ENCODE results near the gene OR5AS1. TPM values are rescaled to one million over a fixed set of nuclear protein-coding genes. Genes with fewer than 3 reads are reported as not detected.

Gene OR5AS1
- polyA plus RNA-seq, 2 of the 4 experiments (the other 2 are of a cell fraction) = not detected

- no peak for DNase-seq (ENCODE audit: low read depth in 1 of 2, low spot score in 1 of 2)
These were observed 39.5 kb downstream of the OR5AS1 start for GRCh38 chr11:56066980-56067379.

More at GRCh38 chr11:56066980-56067379, 39.5 kb downstream of the OR5AS1 start:
- H3K27ac ChIP-seq = no peak overlapping the region
- FAIRE-seq (no peak), ATAC-seq (no peak)
- POLR2A ChIA-PET = no interaction called here
- 6% methylated on average over 2 of the region's 2 CpGs for WGBS (ENCODE audit: missing lambda C conversion rate)
- CTCF ChIA-PET = no interaction called here
- no peak overlapping the region for H3K4me2 ChIP-seq
- no peak overlapping the region for H3K4me3 ChIP-seq
- H3K4me1 ChIP-seq = no peaks in the 10 kb centered on the region
- TF ChIP-seq MAZ (IDR thresholded peaks at IDR 0.05; ENCODE audit: borderline replicate concordance, low read depth, low read length) = no peak
- TF ChIP-seq USF2 (IDR thresholded peaks at IDR 0.05) = no peak
- no peak for TF ChIP-seq RNF2 (IDR thresholded peaks at IDR 0.05; ENCODE audit: borderline replicate concordance, low read depth)
- TF ChIP-seq HOXB5 (CRISPR knock-in tag; IDR thresholded peaks at IDR 0.05) = no peak
- no peak for TF ChIP-seq NPAS2 (CRISPR knock-in tag; IDR thresholded peaks at IDR 0.05; ENCODE audit: borderline replicate concordance)
- no peak for TF ChIP-seq EHF (CRISPR knock-in tag; IDR thresholded peaks at IDR 0.05)
- TF ChIP-seq, protein P1, sequence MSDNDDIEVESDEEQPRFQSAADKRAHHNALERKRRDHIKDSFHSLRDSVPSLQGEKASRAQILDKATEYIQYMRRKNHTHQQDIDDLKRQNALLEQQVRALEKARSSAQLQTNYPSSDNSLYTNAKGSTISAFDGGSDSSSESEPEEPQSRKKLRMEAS (IDR thresholded peaks at IDR 0.05) = no peak
- TF ChIP-seq FOSL2 (IDR thresholded peaks at IDR 0.05) = no peak
- TF ChIP-seq FOSL2 (CRISPR knock-in tag; IDR thresholded peaks at IDR 0.05) = no peak
- TF ChIP-seq HOXA7 (CRISPR knock-in tag; IDR thresholded peaks at IDR 0.05) = no peak
- no peak for TF ChIP-seq ATOH8 (CRISPR knock-in tag; IDR thresholded peaks at IDR 0.05; ENCODE audit: low read depth)
- TF ChIP-seq ZNF302 (CRISPR knock-in tag; IDR thresholded peaks at IDR 0.05) = no peak
- TF ChIP-seq RFX5 (IDR thresholded peaks at IDR 0.05) = no peak
- no peak for TF ChIP-seq CHD4 (IDR thresholded peaks at IDR 0.05; ENCODE audit: borderline replicate concordance)
- TF ChIP-seq ZC3H11A (IDR thresholded peaks at IDR 0.05) = no peak
- TF ChIP-seq KDM1A (IDR thresholded peaks at IDR 0.05; ENCODE audit: low read depth) = no peak
- no peak for TF ChIP-seq RAD21 (conservative IDR thresholded peaks at IDR 0.05 in 1 of 2, IDR thresholded peaks at IDR 0.05 in 1 of 2)
- TF ChIP-seq JUN (IDR thresholded peaks at IDR 0.05) = no peak
- TF ChIP-seq PHF8 (IDR thresholded peaks at IDR 0.05; ENCODE audit: borderline replicate concordance, low read depth) = no peak
- H3K9me3 ChIP-seq = no peaks in the 10 kb centered on the region

Other genes with a start within 250 kb of the OR5AS1 start
- not detected in 2 replicates for gene OR5D14, start 232.1 kb upstream of the OR5AS1 start, polyA plus RNA-seq (2011; rRNA removed)
- not detected in 3 replicates for gene OR5D14, start 232.1 kb upstream of the OR5AS1 start, polyA plus RNA-seq (2017; fragmentation: RNase III; extraction: RNeasy Plus Mini Kit Qiagen cat#74134 plus additional on column Dnase treatment)
- not detected in 2 replicates for gene OR5L1, start 216.3 kb upstream of the OR5AS1 start, polyA plus RNA-seq (2011; rRNA removed)
- gene OR5L1, start 216.3 kb upstream of the OR5AS1 start, polyA plus RNA-seq (2017; fragmentation: RNase III; extraction: RNeasy Plus Mini Kit Qiagen cat#74134 plus additional on column Dnase treatment) = not detected in 3 replicates
- not detected in 2 replicates for gene OR5D18, start 208.0 kb upstream of the OR5AS1 start, polyA plus RNA-seq (2011; rRNA removed)
- not detected in 3 replicates for gene OR5D18, start 208.0 kb upstream of the OR5AS1 start, polyA plus RNA-seq (2017; fragmentation: RNase III; extraction: RNeasy Plus Mini Kit Qiagen cat#74134 plus additional on column Dnase treatment)
- not detected in 2 replicates for gene OR5L2, start 200.4 kb upstream of the OR5AS1 start, polyA plus RNA-seq (2011; rRNA removed)
- gene OR5L2, start 200.4 kb upstream of the OR5AS1 start, polyA plus RNA-seq (2017; fragmentation: RNase III; extraction: RNeasy Plus Mini Kit Qiagen cat#74134 plus additional on column Dnase treatment) = not detected in 3 replicates
- not detected in 2 replicates for gene OR5D16, start 188.9 kb upstream of the OR5AS1 start, polyA plus RNA-seq (2011; rRNA removed)
- not detected in 3 replicates for gene OR5D16, start 188.9 kb upstream of the OR5AS1 start, polyA plus RNA-seq (2017; fragmentation: RNase III; extraction: RNeasy Plus Mini Kit Qiagen cat#74134 plus additional on column Dnase treatment)
- not detected in 2 replicates for gene TRIM51, start 144.4 kb upstream of the OR5AS1 start, polyA plus RNA-seq (2011; rRNA removed)
- not detected in 3 replicates for gene TRIM51, start 144.4 kb upstream of the OR5AS1 start, polyA plus RNA-seq (2017; fragmentation: RNase III; extraction: RNeasy Plus Mini Kit Qiagen cat#74134 plus additional on column Dnase treatment)
- gene OR5W2, start 113.1 kb upstream of the OR5AS1 start, polyA plus RNA-seq (2011; rRNA removed) = not detected in 2 replicates
- not detected in 3 replicates for gene OR5W2, start 113.1 kb upstream of the OR5AS1 start, polyA plus RNA-seq (2017; fragmentation: RNase III; extraction: RNeasy Plus Mini Kit Qiagen cat#74134 plus additional on column Dnase treatment)
- gene OR5I1, start 91.3 kb upstream of the OR5AS1 start, polyA plus RNA-seq (2011; rRNA removed) = not detected in 2 replicates
- gene OR5I1, start 91.3 kb upstream of the OR5AS1 start, polyA plus RNA-seq (2017; fragmentation: RNase III; extraction: RNeasy Plus Mini Kit Qiagen cat#74134 plus additional on column Dnase treatment) = not detected in 3 replicates
- gene OR10AG1, start 57.7 kb upstream of the OR5AS1 start, polyA plus RNA-seq (2011; rRNA removed) = not detected in 2 replicates
- not detected in 3 replicates for gene OR10AG1, start 57.7 kb upstream of the OR5AS1 start, polyA plus RNA-seq (2017; fragmentation: RNase III; extraction: RNeasy Plus Mini Kit Qiagen cat#74134 plus additional on column Dnase treatment)
- gene OR5F1, start 33.0 kb upstream of the OR5AS1 start, polyA plus RNA-seq (2011; rRNA removed) = not detected in 2 replicates
- gene OR5F1, start 33.0 kb upstream of the OR5AS1 start, polyA plus RNA-seq (2017; fragmentation: RNase III; extraction: RNeasy Plus Mini Kit Qiagen cat#74134 plus additional on column Dnase treatment) = not detected in 3 replicates
- gene OR8I2, start 65.7 kb downstream of the OR5AS1 start, polyA plus RNA-seq (2011; rRNA removed) = not detected in 2 replicates
- gene OR8I2, start 65.7 kb downstream of the OR5AS1 start, polyA plus RNA-seq (2017; fragmentation: RNase III; extraction: RNeasy Plus Mini Kit Qiagen cat#74134 plus additional on column Dnase treatment) = not detected in 3 replicates
- not detected in 2 replicates for gene OR8H2, start 76.0 kb downstream of the OR5AS1 start, polyA plus RNA-seq (2011; rRNA removed)
- gene OR8H2, start 76.0 kb downstream of the OR5AS1 start, polyA plus RNA-seq (2017; fragmentation: RNase III; extraction: RNeasy Plus Mini Kit Qiagen cat#74134 plus additional on column Dnase treatment) = not detected in 3 replicates
- not detected in 2 replicates for gene OR8H3, start 94.7 kb downstream of the OR5AS1 start, polyA plus RNA-seq (2011; rRNA removed)
- gene OR8H3, start 94.7 kb downstream of the OR5AS1 start, polyA plus RNA-seq (2017; fragmentation: RNase III; extraction: RNeasy Plus Mini Kit Qiagen cat#74134 plus additional on column Dnase treatment) = not detected in 3 replicates
- not detected in 2 replicates for gene OR8J3, start 112.5 kb downstream of the OR5AS1 start, polyA plus RNA-seq (2011; rRNA removed)
- gene OR8J3, start 112.5 kb downstream of the OR5AS1 start, polyA plus RNA-seq (2017; fragmentation: RNase III; extraction: RNeasy Plus Mini Kit Qiagen cat#74134 plus additional on column Dnase treatment) = not detected in 3 replicates
- not detected in 2 replicates for gene OR8K5, start 132.7 kb downstream of the OR5AS1 start, polyA plus RNA-seq (2011; rRNA removed)
- gene OR8K5, start 132.7 kb downstream of the OR5AS1 start, polyA plus RNA-seq (2017; fragmentation: RNase III; extraction: RNeasy Plus Mini Kit Qiagen cat#74134 plus additional on column Dnase treatment) = not detected in 3 replicates
- not detected in 2 replicates for gene OR5J2, start 149.0 kb downstream of the OR5AS1 start, polyA plus RNA-seq (2011; rRNA removed)
- not detected in 3 replicates for gene OR5J2, start 149.0 kb downstream of the OR5AS1 start, polyA plus RNA-seq (2017; fragmentation: RNase III; extraction: RNeasy Plus Mini Kit Qiagen cat#74134 plus additional on column Dnase treatment)
- not detected in 2 replicates for gene OR5T2, start 206.6 kb downstream of the OR5AS1 start, polyA plus RNA-seq (2011; rRNA removed)
- gene OR5T2, start 206.6 kb downstream of the OR5AS1 start, polyA plus RNA-seq (2017; fragmentation: RNase III; extraction: RNeasy Plus Mini Kit Qiagen cat#74134 plus additional on column Dnase treatment) = not detected in 3 replicates
- gene OR5T3, start 224.6 kb downstream of the OR5AS1 start, polyA plus RNA-seq (2011; rRNA removed) = not detected in 2 replicates
- gene OR5T3, start 224.6 kb downstream of the OR5AS1 start, polyA plus RNA-seq (2017; fragmentation: RNase III; extraction: RNeasy Plus Mini Kit Qiagen cat#74134 plus additional on column Dnase treatment) = not detected in 3 replicates
- gene OR5T1, start 246.5 kb downstream of the OR5AS1 start, polyA plus RNA-seq (2011; rRNA removed) = not detected in 2 replicates
- not detected in 3 replicates for gene OR5T1, start 246.5 kb downstream of the OR5AS1 start, polyA plus RNA-seq (2017; fragmentation: RNase III; extraction: RNeasy Plus Mini Kit Qiagen cat#74134 plus additional on column Dnase treatment)